ENCODE data around the gene LIMA1.

Gene LIMA1

DNA sequence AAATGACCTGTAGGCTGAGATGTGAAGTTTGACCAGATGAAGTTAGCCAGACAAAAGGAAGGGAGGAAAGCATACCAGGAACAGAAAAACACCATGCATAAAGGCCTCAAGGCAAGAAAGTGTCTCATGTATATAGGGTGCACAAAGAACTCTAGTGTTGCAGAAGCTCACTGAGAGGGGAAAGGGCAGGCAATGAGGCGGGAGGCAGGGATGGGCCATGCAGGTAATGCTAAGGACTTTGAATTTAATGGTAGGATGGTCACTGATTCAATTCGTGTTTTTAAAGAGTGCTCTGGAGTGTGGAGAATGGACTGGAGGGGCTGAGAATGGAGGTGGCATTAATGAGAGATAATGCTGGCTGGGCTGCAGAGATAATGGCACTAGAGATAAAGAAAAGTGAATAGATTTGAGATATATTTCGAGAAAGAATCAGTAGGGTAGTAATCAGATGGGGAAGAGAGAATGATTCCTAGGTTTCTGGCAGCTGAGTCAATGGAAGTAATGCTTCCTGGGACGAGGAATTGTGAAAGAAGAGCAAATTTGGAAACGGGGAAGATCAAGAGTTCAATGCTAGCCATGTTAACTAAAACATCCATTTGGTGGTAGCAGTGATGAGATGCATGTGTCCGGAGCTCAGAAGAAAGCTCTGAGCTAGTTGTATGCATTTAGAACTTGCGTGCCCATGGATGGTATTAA is 43.1 kb downstream of the LIMA1 start:
- no peak overlapping the region for H3K4me3 ChIP-seq (ENCODE audit: low read length)

DNA sequence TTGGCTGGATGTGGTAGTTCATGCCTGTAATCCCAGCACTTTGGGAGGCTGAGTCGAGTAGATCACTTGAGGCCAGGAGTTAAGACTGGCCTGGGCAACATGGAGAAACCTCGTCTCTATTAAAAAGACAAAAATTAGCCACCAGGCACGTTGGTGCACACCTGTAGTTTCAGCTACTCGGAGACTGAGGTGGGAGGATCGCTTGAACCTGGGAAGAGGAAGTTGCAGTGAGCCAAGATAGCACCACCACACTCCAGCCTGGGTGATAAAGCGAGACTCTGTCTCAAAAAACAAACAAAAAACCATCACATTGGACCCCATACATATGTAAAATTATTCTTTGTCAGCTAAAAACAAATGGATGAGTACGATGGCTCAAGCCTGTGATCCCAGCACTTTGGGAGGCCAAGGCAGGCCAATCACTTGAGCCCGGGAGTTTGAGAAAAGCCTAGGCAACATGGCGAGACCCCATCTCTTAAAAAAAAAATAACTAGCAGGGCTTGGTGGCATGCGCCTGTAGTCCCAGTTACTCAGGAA is 43.9 kb downstream of the LIMA1 start:
- no peak for TF ChIP-seq EZH2phosphoT487 (IDR thresholded peaks at IDR 0.05; ENCODE audit: low read length)
- TF ChIP-seq, protein P1, sequence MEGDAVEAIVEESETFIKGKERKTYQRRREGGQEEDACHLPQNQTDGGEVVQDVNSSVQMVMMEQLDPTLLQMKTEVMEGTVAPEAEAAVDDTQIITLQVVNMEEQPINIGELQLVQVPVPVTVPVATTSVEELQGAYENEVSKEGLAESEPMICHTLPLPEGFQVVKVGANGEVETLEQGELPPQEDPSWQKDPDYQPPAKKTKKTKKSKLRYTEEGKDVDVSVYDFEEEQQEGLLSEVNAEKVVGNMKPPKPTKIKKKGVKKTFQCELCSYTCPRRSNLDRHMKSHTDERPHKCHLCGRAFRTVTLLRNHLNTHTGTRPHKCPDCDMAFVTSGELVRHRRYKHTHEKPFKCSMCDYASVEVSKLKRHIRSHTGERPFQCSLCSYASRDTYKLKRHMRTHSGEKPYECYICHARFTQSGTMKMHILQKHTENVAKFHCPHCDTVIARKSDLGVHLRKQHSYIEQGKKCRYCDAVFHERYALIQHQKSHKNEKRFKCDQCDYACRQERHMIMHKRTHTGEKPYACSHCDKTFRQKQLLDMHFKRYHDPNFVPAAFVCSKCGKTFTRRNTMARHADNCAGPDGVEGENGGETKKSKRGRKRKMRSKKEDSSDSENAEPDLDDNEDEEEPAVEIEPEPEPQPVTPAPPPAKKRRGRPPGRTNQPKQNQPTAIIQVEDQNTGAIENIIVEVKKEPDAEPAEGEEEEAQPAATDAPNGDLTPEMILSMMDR (IDR thresholded peaks at IDR 0.05; ENCODE audit: low read length) = no peak
- TF ChIP-seq EZH2 (optimal IDR thresholded peaks at IDR 0.05; ENCODE audit: low read depth, low read length) = no peak
- 0 out of 2 replicates have a peak, but pooled peaks cover 5% of the 10 kb centered on the region for H3K4me1 ChIP-seq (ENCODE audit: low read length)
- no peaks in the 10 kb centered on the region for H3F3A ChIP-seq (ENCODE audit: insufficient read depth, low read length)
- no peaks in the 10 kb centered on the region for H3K36me3 ChIP-seq (replicated peaks; ENCODE audit: insufficient read depth, low read length)
- H3K4me2 ChIP-seq (ENCODE audit: low read depth, low read length) = no peak overlapping the region
- H3K79me2 ChIP-seq (ENCODE audit: low read length) = no peaks in the 10 kb centered on the region
- H3K9ac ChIP-seq (ENCODE audit: low read length) = no peak overlapping the region
- H3K9me2 ChIP-seq (replicated peaks; ENCODE audit: insufficient read depth, low read length) = no peaks in the 10 kb centered on the region
- no peak overlapping the region for H3K4me3 ChIP-seq (ENCODE audit: low read length)
- no peaks in the 10 kb centered on the region for H4K20me1 ChIP-seq (ENCODE audit: insufficient read depth, low read length)
- H3K9me3 ChIP-seq (replicated peaks; ENCODE audit: insufficient read depth, low read length) = no peaks in the 10 kb centered on the region
- H3K27ac ChIP-seq (ENCODE audit: low read length) = no peak overlapping the region
- H3K27me3 ChIP-seq (replicated peaks; ENCODE audit: insufficient read depth, low read length) = no peaks in the 10 kb centered on the region
- no peak for DNase-seq
- H2AFZ ChIP-seq (ENCODE audit: low read length) = no peak overlapping the region

More for the DNA sequence above, 43.1 kb downstream of the LIMA1 start:
- Histone ChIP-seq H3K9me2 (replicated peaks; ENCODE audit: insufficient read depth, low read length) (no peaks in the 10 kb centered on the region), H4K20me1 (ENCODE audit: insufficient read depth, low read length) (no peaks in the 10 kb centered on the region), H2AFZ (ENCODE audit: low read length) (no peak overlapping the region), H3K9me3 (replicated peaks; ENCODE audit: insufficient read depth, low read length) (no peaks in the 10 kb centered on the region), H3K79me2 (ENCODE audit: low read length) (no peaks in the 10 kb centered on the region), H3K27me3 (replicated peaks; ENCODE audit: insufficient read depth, low read length) (no peaks in the 10 kb centered on the region), H3K4me1 (ENCODE audit: low read length) (0 out of 2 replicates have a peak, but pooled peaks cover 5% of the 10 kb centered on the region), H3K4me2 (ENCODE audit: low read depth, low read length) (no peak overlapping the region), H3F3A (ENCODE audit: insufficient read depth, low read length) (no peaks in the 10 kb centered on the region), H3K9ac (ENCODE audit: low read length) (no peak overlapping the region), H3K27ac (ENCODE audit: low read length) (no peak overlapping the region), H3K36me3 (replicated peaks; ENCODE audit: insufficient read depth, low read length) (no peaks in the 10 kb centered on the region)
- TF ChIP-seq, protein P1 (IDR thresholded peaks at IDR 0.05; ENCODE audit: low read length) = no peak
- DNase-seq = no peak

DNA sequence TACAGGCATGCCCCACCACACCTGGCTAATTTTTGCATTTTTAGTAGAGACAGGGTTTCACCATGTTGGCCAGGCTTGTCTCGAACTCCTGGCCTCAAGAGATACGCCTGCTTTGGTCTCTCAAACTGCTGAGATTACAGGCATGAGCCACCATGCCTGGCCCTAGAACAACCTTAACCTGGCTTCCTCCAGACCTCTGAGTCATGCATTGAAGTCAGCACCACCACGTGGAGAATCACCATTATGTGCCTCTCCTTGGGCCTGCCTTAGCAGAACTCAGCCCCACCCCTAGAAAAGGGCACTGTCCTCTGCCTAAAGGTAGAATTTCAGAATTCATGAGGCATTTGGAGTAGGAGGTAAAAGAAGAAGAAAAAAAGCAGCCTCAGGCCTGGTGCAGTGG is 49.0 kb downstream of the LIMA1 start:
- no peak overlapping the region for H3K4me2 ChIP-seq (ENCODE audit: low read depth, low read length)
- TF ChIP-seq, protein P1 (IDR thresholded peaks at IDR 0.05; ENCODE audit: low read length) = no peak
- no peak for TF ChIP-seq EZH2 (optimal IDR thresholded peaks at IDR 0.05; ENCODE audit: low read depth, low read length)
- no peak for TF ChIP-seq EZH2phosphoT487 (IDR thresholded peaks at IDR 0.05; ENCODE audit: low read length)
- H2AFZ ChIP-seq (ENCODE audit: low read length) = no peak overlapping the region
- H3K27me3 ChIP-seq (replicated peaks; ENCODE audit: insufficient read depth, low read length) = no peaks in the 10 kb centered on the region
- no peaks in the 10 kb centered on the region for H3K36me3 ChIP-seq (replicated peaks; ENCODE audit: insufficient read depth, low read length)
- H3K4me1 ChIP-seq (ENCODE audit: low read length) = no peaks in the 10 kb centered on the region
- no peak overlapping the region for H3K4me3 ChIP-seq (ENCODE audit: low read length)
- no peak overlapping the region for H3K27ac ChIP-seq (ENCODE audit: low read length)
- no peaks in the 10 kb centered on the region for H4K20me1 ChIP-seq (ENCODE audit: insufficient read depth, low read length)
- no peak for DNase-seq
- no peaks in the 10 kb centered on the region for H3K9me3 ChIP-seq (replicated peaks; ENCODE audit: insufficient read depth, low read length)
- H3K9me2 ChIP-seq (replicated peaks; ENCODE audit: insufficient read depth, low read length) = no peaks in the 10 kb centered on the region
- no peaks in the 10 kb centered on the region for H3K79me2 ChIP-seq (ENCODE audit: low read length)
- no peaks in the 10 kb centered on the region for H3F3A ChIP-seq (ENCODE audit: insufficient read depth, low read length)
- H3K9ac ChIP-seq (ENCODE audit: low read length) = no peak overlapping the region

Measured in MM.1S (cell line).